Measurements from ENCODE around the gene RPRD1B.

DNA sequence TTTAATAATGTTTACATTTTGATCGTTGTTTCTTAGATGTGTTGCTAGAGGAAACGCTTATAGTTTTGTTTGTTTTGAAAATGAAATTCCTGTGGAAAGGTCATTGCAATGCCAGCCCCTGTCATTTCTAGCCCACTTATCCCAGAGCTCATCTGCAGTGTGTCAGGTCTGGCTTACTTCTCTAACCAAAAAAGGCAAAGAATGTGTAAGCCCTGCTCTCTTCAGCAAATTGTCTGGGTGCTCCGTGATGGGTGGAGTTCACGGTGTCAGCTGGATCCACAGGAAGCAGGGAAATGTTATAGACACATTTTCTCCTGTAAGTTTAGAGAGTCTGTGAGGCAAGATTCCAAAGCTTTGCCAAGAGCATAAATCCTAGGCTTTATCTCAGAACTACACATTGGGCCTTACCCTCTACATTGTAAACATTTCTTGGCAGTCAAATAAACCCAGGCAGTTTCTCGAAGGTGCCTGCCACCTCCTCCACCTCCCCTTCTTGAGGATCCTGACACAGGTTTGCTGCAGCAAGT, 50.9 kb downstream of the RPRD1B start:
- no peak for TF ChIP-seq EZH2 (IDR thresholded peaks at IDR 0.05; ENCODE audit: low read depth)
- TF ChIP-seq, protein P1, sequence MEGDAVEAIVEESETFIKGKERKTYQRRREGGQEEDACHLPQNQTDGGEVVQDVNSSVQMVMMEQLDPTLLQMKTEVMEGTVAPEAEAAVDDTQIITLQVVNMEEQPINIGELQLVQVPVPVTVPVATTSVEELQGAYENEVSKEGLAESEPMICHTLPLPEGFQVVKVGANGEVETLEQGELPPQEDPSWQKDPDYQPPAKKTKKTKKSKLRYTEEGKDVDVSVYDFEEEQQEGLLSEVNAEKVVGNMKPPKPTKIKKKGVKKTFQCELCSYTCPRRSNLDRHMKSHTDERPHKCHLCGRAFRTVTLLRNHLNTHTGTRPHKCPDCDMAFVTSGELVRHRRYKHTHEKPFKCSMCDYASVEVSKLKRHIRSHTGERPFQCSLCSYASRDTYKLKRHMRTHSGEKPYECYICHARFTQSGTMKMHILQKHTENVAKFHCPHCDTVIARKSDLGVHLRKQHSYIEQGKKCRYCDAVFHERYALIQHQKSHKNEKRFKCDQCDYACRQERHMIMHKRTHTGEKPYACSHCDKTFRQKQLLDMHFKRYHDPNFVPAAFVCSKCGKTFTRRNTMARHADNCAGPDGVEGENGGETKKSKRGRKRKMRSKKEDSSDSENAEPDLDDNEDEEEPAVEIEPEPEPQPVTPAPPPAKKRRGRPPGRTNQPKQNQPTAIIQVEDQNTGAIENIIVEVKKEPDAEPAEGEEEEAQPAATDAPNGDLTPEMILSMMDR (conservative IDR thresholded peaks at IDR 0.05) = no peak

Data from PC-9 (cell line).